ENCODE measurements around the gene MICB.

MICB gene

DNA sequence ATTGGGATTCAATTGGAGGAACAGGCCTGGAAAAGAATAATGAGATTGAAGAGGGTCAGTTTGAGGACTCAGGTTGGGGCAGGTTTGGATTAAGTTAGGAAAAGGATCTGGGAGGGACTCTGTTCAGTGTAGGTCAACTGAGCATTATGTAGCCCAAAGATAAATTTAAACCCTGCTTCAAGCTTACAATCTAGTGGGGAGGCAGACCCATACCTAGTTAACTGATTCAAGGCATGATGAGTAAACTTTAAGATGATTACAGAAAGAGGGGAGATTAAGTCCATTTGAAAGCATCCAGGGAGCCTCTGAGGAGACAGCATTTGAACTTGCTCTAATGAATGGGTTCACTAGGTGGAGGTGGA, 62.7 kb downstream of the MICB start:
- H3K9me3 ChIP-seq (ENCODE audit: insufficient read depth, low read depth, low read length), result no peaks in the 10 kb centered on the region
- no peaks in the 10 kb centered on the region for H3K27me3 ChIP-seq (ENCODE audit: insufficient read depth, low read length)
- H3K9ac ChIP-seq (ENCODE audit: low read depth, low read length), result no peak overlapping the region
- peaks cover 29% of the 10 kb centered on the region for H3K36me3 ChIP-seq (ENCODE audit: insufficient read depth, low read depth, low read length)
- H3K4me3 ChIP-seq (ENCODE audit: low read length), result no peak overlapping the region
- H3K27ac ChIP-seq (ENCODE audit: low read length), result no peak overlapping the region
- H3K4me1 ChIP-seq (ENCODE audit: insufficient read depth, low read length), result peaks cover 6% of the 10 kb centered on the region; the same call in 1 of the 2 replicates
